ENCODE data around the gene MTA1. TPM values are rescaled to one million over a fixed set of nuclear protein-coding genes. Genes with fewer than 3 reads are reported as not detected.

Gene MTA1
- total and polyA plus RNA-seq, 4 donors, result 3.7 to 28.1 (median 21.0) TPM

GRCh38 chr14:105517096-105517495 lies 97.5 kb downstream of the MTA1 start:
- DNase-seq (ENCODE audit: low spot score), result no peak
- no peaks in the 10 kb centered on the region for H3K36me3 ChIP-seq (ENCODE audit: control insufficient read depth in 4 of 4, insufficient read depth in 3 of 4, low read depth in 1 of 4, low read length in 3 of 4)
- no peak overlapping the region for H3K4me3 ChIP-seq (ENCODE audit: low read depth in 1 of 3, low read length in 3 of 3)
- WGBS, result 78% methylated on average over 5 of the region's 5 CpGs
- peaks cover 0 to 2% (median 0%) of the 10 kb centered on the region in 4 donors for H3K4me1 ChIP-seq (ENCODE audit: control insufficient read depth in 4 of 4, insufficient read depth in 4 of 4, low read length in 3 of 4)
- no peak overlapping the region for H3K27ac ChIP-seq (ENCODE audit: low read depth in 1 of 2, low read length in 2 of 2)
- no peak overlapping the region for H3K9ac ChIP-seq (ENCODE audit: low read depth in 1 of 2, low read length in 2 of 2)
- TF ChIP-seq RAD21 (IDR thresholded peaks at IDR 0.05) (no peak), ZBTB33 (IDR thresholded peaks at IDR 0.05) (no peak), JUND (IDR thresholded peaks at IDR 0.05) (no peak), FOXA1 (IDR thresholded peaks at IDR 0.05) (no peak), NR2F2 (IDR thresholded peaks at IDR 0.05) (no peak), HNF4A (conservative IDR thresholded peaks at IDR 0.05) (no peak), REST (IDR thresholded peaks at IDR 0.05) (no peak), TAF1 (conservative IDR thresholded peaks at IDR 0.05) (no peak), MAX (IDR thresholded peaks at IDR 0.05) (no peak), GABPA (IDR thresholded peaks at IDR 0.05 in 1 of 2, conservative IDR thresholded peaks at IDR 0.05 in 1 of 2) (no peak), YY1 (IDR thresholded peaks at IDR 0.05) (no peak), HNF4G (IDR thresholded peaks at IDR 0.05) (no peak), FOXA2 (IDR thresholded peaks at IDR 0.05) (no peak)
- H3K27me3 ChIP-seq (ENCODE audit: control insufficient read depth in 4 of 4, insufficient read depth in 4 of 4, low read length in 3 of 4), result no peaks in the 10 kb centered on the region
- no peaks in the 10 kb centered on the region for H3K9me3 ChIP-seq (ENCODE audit: control insufficient read depth in 4 of 4, low read length in 3 of 4)

GRCh38 chr14:105519946-105520698 lies 100.5 kb downstream of the MTA1 start:
- Histone ChIP-seq H3K27ac (ENCODE audit: low read depth in 1 of 2, low read length in 2 of 2) (no peak overlapping the region), H3K36me3 (ENCODE audit: control insufficient read depth in 4 of 4, insufficient read depth in 3 of 4, low read depth in 1 of 4, low read length in 3 of 4) (no peaks in the 10 kb centered on the region), H3K27me3 (ENCODE audit: control insufficient read depth in 4 of 4, insufficient read depth in 4 of 4, low read length in 3 of 4) (no peaks in the 10 kb centered on the region), H3K9me3 (ENCODE audit: control insufficient read depth in 4 of 4, low read length in 3 of 4) (no peaks in the 10 kb centered on the region), H3K4me3 (ENCODE audit: low read depth in 1 of 3, low read length in 3 of 3) (no peak overlapping the region), H3K4me1 (ENCODE audit: control insufficient read depth in 4 of 4, insufficient read depth in 4 of 4, low read length in 3 of 4) (peaks cover 0 to 2% (median 0%) of the 10 kb centered on the region in 4 donors), H3K9ac (ENCODE audit: low read depth in 1 of 2, low read length in 2 of 2) (no peak overlapping the region)
- WGBS, result 76% methylated on average over 14 of the region's 14 CpGs
- TF ChIP-seq HNF4A (conservative IDR thresholded peaks at IDR 0.05) (no peak), NR2F2 (IDR thresholded peaks at IDR 0.05) (no peak), ZBTB33 (IDR thresholded peaks at IDR 0.05) (no peak), HNF4G (IDR thresholded peaks at IDR 0.05) (no peak), JUND (IDR thresholded peaks at IDR 0.05) (no peak), YY1 (IDR thresholded peaks at IDR 0.05) (no peak), RAD21 (IDR thresholded peaks at IDR 0.05) (no peak), REST (IDR thresholded peaks at IDR 0.05) (no peak)
- DNase-seq (ENCODE audit: low spot score), result no peak
